Measurements from ENCODE around the gene GREM2. TPM values are rescaled to one million over a fixed set of nuclear protein-coding genes. Genes with fewer than 3 reads are reported as not detected.

GREM2 gene
- total and polyA plus RNA-seq, 10 of the 15 experiments (the other 5 are each of a cell fraction or from before 2014, with no cell fraction given): not detected

GRCh38 chr1:240495601-240496000, 116.4 kb downstream of the GREM2 start:
- CTCF ChIA-PET: no interaction called here
- Histone ChIP-seq H4K20me1 (ENCODE audit: control insufficient read depth, insufficient read depth) (no peaks in the 10 kb centered on the region), H3K27me3 (replicated peaks in 1 of 2; ENCODE audit: control insufficient read depth in 2 of 2, insufficient read depth in 2 of 2, low read length in 1 of 2) (no peaks in the 10 kb centered on the region), H3K9me3 (replicated peaks; ENCODE audit: control insufficient read depth, insufficient read depth, low read length) (no peaks in the 10 kb centered on the region), H3K9ac (ENCODE audit: control insufficient read depth, insufficient read depth, low read length) (no peak overlapping the region), H3K4me1 (ENCODE audit: control insufficient read depth, insufficient read depth, low read length) (no peaks in the 10 kb centered on the region), H3K36me3 (ENCODE audit: control insufficient read depth in 2 of 2, insufficient read depth in 2 of 2, low read length in 1 of 2) (no peaks in the 10 kb centered on the region), H3K4me3 (no peak overlapping the region), H2AFZ (ENCODE audit: control insufficient read depth, low read depth, low read length) (no peak overlapping the region), H3K4me2 (ENCODE audit: control insufficient read depth, insufficient read depth) (no peak overlapping the region), H3K79me2 (ENCODE audit: control insufficient read depth, insufficient read depth, low read length) (no peaks in the 10 kb centered on the region), H3K27ac (ENCODE audit: control insufficient read depth, insufficient read depth) (no peak overlapping the region)
- RAD21 ChIA-PET (ENCODE audit: unreplicated experiment): no interaction called here
- ATAC-seq (no peak), FAIRE-seq (no peak), DNase-seq (ENCODE audit: low read depth, low spot score) (no peak)
- POLR2A ChIA-PET: no interaction called here
- TF ChIP-seq KLF5 (IDR thresholded peaks at IDR 0.05; ENCODE audit: partially characterized antibody): no peak
- TF ChIP-seq ETV6 (conservative IDR thresholded peaks at IDR 0.05 in 1 of 2, IDR thresholded peaks at IDR 0.05 in 1 of 2; ENCODE audit: borderline replicate concordance in 1 of 2, low read depth in 1 of 2): no peak
- no peak for TF ChIP-seq ELK1 (IDR thresholded peaks at IDR 0.05; ENCODE audit: low read depth, low read length)
- no peak for TF ChIP-seq RFX5 (IDR thresholded peaks at IDR 0.05; ENCODE audit: low read depth, low read length)
- no peak for TF ChIP-seq SMC3 (IDR thresholded peaks at IDR 0.05; ENCODE audit: borderline replicate concordance, low read length)
- TF ChIP-seq MYB (IDR thresholded peaks at IDR 0.05; ENCODE audit: borderline replicate concordance, low read depth, low read length): no peak
- no peak for TF ChIP-seq HCFC1 (IDR thresholded peaks at IDR 0.05; ENCODE audit: low read length)
- no peak for TF ChIP-seq ZNF217 (IDR thresholded peaks at IDR 0.05)
- no peak for TF ChIP-seq ZNF274 (IDR thresholded peaks at IDR 0.05; ENCODE audit: insufficient read depth, insufficient read length)
- no peak for TF ChIP-seq ZBED1 (IDR thresholded peaks at IDR 0.05; ENCODE audit: borderline replicate concordance)
- TF ChIP-seq RAD21 (IDR thresholded peaks at IDR 0.05; ENCODE audit: insufficient read depth, low read depth, low read length): no peak
- TF ChIP-seq YBX1 (IDR thresholded peaks at IDR 0.05): no peak
- WGBS (ENCODE audit: insufficient coverage, insufficient replicate concordance, low lambda C conversion rate, missing lambda C conversion rate): 27% methylated on average over 4 of the region's 4 CpGs
- SMC1A ChIA-PET (ENCODE audit: uncharacterized antibody, unreplicated experiment): no interaction called here
- intact Hi-C loops (cut with micrococcal nuclease; ENCODE audit: unreplicated experiment) (no loop called here), in situ Hi-C loops (cut with MboI) (no loop called here)
- BruUV-seq (replicated peaks): no TSS peak

Measured in GM12878 (cell line).